AG04449 (cell line): ENCODE data around the gene XPO4.

Experiments
- CTCF ChIA-PET: fragments of 350-600 bp; formaldehyde crosslinking; extraction: SDS; loops from one replicate; lab custom pipeline; 2021; ENCODE audit warnings: antibody characterized with exemption; lab: Yijun Ruan, JAX
- POLR2A ChIA-PET: fragments of 400-600, 350-600 bp; formaldehyde crosslinking; extraction: SDS; loops from one replicate; lab custom pipeline; 2020; ENCODE audit warnings: antibody characterized with exemption, inconsistent platforms; lab: Yijun Ruan, JAX
- DNase-seq: peaks from one replicate; pipeline ENCODE4 v3.0.0-alpha.2; 2010; ENCODE audit warnings: low read depth, low spot score
- H3K4me3 ChIP-seq: 2 replicates; pipeline ENCODE4 v1.5.1; 2011; ENCODE audit warnings: low read depth, mild to moderate bottlenecking, control low read depth, low read length
- TF ChIP-seq, protein P1 (sequence below): IDR thresholded peaks from one replicate; pipeline ENCODE4 v1.5.1; 2011; ENCODE audit warnings: mild to moderate bottlenecking, moderate library complexity, low read length, control low read depth, inconsistent platforms; ENCODE audit not compliant: insufficient read depth; ENCODE audit errors: missing control alignments

The XPO4 gene

DNA sequence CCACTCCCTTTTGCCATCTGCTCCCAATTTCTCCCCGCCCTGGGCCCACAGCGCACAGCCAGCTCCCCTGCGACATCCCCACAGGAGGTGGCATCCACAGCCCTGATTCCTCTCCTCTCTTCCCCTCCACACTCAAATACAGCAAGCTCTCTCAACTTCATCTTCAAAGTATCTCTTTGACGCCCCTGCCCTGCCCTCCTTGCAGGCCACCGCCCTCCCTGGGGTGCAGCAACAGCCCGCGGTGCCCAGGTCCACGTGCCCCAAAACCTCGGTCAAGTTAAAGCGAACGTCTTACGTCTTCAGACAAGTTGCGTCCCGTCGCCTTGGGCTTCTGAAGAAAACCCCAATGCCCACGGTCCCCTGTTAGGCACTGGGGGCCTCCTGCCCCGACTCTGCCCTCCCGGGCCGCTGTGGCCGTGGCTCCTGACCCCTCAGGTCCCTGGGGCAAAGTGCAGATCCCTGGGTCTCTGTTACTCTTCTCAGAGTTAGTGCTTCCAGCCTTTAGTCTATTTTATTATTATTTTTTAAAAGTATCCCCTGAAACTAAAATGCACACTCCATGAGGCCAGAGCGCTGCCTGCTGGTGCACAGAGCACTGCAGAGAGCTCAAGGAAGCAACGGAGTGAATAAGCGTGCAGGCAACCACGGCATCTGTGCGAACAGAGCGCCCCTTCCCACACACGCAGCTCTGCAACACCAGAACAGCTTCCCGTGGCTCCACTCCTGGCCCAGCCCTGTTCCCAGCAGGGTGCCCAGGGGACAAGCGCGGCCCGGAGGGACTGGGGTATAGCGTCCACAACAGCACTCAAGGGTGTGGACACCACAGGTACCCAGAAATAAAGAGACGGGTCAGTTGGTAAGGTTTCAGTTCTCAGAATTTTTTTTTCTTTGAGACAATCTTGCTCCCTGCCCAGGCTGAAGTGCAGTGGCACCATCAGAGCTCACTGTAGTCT, 172.6 kb downstream of the XPO4 start:
- TF ChIP-seq, protein P1, sequence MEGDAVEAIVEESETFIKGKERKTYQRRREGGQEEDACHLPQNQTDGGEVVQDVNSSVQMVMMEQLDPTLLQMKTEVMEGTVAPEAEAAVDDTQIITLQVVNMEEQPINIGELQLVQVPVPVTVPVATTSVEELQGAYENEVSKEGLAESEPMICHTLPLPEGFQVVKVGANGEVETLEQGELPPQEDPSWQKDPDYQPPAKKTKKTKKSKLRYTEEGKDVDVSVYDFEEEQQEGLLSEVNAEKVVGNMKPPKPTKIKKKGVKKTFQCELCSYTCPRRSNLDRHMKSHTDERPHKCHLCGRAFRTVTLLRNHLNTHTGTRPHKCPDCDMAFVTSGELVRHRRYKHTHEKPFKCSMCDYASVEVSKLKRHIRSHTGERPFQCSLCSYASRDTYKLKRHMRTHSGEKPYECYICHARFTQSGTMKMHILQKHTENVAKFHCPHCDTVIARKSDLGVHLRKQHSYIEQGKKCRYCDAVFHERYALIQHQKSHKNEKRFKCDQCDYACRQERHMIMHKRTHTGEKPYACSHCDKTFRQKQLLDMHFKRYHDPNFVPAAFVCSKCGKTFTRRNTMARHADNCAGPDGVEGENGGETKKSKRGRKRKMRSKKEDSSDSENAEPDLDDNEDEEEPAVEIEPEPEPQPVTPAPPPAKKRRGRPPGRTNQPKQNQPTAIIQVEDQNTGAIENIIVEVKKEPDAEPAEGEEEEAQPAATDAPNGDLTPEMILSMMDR = no peak
- DNase-seq = no peak
- CTCF ChIA-PET = interaction anchor here (1.0 kb wide), 1 partner anchor 98 kb away, joined by 4 read pairs; no protein-coding TSS in a partner anchor
- POLR2A ChIA-PET = no interaction called here
- H3K4me3 ChIP-seq = no peak overlapping the region

DNA sequence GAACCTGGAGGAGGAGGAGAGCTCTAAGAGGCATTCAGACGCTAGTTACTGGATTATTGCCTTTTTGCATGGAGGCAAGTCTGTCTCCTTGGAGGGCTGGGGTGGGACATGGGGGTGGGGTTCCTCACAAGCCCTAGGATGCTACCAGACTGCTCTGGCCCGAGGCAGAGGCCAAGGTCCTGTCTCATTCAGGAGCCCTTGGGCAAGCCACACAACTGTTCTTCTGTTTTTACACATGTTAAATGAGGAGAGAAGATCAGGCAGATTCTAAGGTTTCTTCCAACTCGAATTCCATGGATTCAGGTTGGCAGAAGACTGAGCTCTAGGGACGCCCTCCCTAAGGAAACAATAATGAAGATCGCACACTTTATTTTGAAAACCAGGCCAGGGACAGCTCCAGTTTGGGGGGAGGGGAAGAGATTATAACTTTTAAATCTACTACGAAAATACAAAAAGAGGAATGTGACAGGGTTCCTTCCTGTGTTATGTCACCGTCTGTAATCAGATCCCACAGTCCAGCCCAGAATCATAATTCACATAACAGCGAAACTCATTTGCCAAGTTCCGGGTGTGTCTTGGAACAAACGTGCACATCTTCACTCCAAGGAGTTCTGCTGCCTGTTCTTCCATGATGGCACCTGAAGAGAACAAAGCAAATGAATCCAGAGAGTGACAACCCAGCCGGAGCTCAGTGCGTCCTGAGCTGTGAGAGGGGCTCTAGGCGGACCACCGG, 173.8 kb downstream of the XPO4 start:
- ChIA-PET POLR2A (no interaction called here), CTCF (interaction anchor here (1.4 to 2.1 kb wide), 2 partner anchors 16 to 100 kb away, joined by 6 to 7 read pairs; no protein-coding TSS in a partner anchor)
- TF ChIP-seq, protein P1 = no peak
- no peak for DNase-seq
- no peak overlapping the region for H3K4me3 ChIP-seq

DNA sequence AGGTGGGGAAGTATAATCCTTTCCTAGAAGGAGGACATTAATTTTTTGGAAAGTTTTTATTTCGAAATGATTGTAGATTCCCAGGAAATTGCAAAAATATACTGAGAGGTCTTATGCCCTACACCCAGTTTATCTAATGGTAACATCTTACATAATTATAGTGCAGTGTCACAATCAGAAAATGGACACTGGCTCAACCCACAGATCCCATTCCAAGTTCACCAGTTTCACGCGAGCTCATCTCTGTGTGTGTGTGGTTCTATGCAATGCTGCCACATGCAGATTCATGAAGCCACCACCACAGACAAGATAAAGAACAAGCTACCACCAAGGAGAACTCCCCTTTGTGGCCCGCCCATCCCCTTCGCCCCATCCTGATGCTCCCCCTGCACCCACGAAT, 174.7 kb downstream of the XPO4 start:
- POLR2A ChIA-PET = no interaction called here
- TF ChIP-seq, protein P1 = no peak
- CTCF ChIA-PET = interaction anchor here (1.4 to 2.1 kb wide), 2 partner anchors 15 to 101 kb away, joined by 6 to 7 read pairs; no protein-coding TSS in a partner anchor
- DNase-seq = no peak
- no peak overlapping the region for H3K4me3 ChIP-seq
